Activated naive CD4-positive, alpha-beta T cell treated with anti-CD3 and anti-CD28 coated beads, Interleukin-2, amount 50 U/mL, for 16 hours (primary cell): ENCODE measurements around the gene MYH15.

ENCODE experiments used
- DNase-seq: peaks from one replicate; pipeline ENCODE4 v3.0.0-alpha.2; 2020

Gene MYH15

DNA sequence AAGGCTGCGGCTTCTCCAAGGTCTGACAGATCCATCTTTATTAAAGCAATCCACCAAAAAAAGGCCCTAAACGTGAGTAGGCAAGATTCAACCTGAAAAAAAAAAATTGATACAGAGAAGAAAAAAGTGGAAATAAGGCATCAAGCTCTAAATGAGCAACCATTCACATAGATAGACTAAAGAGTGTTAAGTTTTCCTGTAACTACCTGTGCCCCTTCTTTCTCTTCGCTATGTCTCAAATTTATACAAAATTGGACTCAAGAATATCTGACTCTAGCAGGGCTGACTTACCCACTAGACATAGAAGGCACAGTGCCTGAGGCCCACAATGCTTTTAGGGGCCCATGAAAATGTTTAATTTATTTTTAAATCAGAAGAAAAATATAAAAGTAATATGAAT is at the start of gene MYH15:
Gene MYH15, minus strand, starts transcription at position 101 of the 400 bp plus-strand sequence. Its CDS starts 66 bp downstream, at position 35.
- DNase-seq: no peak

DNA sequence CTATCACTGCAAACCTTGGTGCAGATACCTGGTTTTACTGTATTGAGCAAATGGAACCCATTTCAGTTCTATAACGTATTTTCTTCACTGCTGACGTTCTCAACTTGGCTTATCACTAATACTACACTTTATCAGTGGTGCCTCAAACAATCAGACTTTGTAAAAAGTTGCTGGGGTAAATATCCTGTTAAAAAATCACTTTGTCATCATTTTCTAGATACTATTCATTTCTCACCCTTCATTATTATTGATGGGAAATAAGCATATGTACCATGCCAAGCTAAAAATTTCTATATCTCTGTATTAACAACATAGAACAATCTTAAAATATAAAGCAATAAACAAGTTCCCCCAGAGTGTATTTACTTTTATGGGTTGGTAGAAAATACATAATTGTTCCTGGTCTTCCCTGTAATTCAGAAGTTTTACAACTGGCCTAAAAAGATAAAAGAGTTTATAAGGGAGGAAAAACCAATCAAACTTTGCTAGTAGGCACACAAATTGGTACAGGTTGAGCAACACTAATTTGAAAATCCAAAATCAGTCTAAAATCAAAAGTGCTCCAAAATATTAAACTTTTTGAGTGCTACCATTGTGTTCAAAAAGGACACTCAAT is 45.7 kb upstream of the MYH15 start:
- no peak for DNase-seq

DNA sequence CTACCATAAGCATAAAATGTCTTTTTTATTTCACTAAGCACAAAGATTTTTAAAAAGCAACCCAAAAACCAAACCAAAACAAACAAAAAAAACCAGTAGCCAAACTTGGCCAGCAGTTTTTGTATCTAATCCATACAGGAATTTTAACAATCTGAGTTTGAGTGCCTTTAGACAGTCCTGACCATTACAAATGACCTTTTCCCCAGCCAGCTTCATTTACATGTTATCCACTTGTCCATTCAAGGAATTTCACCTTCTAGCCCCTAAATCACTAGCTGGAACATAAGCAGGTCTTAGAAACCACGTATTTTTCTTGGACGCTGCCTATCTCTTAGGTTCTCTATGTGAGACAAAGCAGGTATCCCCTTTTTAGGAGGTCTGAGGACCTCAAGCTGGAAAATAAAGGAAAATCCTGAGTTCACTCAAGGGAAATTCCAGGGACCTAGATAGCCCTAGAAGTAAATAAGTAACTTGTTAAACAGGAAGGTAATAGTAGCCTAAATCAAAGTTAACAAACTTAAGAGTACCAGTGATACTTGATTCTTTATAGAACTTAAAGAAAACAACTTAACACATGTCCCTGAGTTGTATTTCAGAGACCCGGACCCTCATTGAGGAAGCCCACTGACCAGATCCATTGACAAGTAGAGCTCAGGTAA is 44.6 kb upstream of the MYH15 start:
- no peak for DNase-seq

DNA sequence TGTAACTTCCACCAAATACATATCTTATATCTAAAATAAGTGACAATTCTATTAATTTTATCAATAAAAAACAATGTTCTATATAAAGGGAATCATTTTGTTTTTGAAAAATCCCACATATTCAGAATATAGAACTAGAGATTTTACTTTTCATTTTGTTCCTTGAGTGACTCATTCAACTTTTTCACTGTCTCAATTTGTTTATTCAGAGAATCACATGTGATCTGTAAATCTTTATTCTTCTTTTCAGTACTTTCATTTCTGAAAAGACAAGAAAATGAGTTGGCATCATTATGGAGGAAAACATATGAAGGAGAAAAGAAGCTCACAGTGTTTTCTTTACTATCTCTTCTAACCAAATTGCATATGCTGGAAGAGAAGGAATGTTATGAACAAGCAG is 43.8 kb upstream of the MYH15 start:
- no peak for DNase-seq

DNA sequence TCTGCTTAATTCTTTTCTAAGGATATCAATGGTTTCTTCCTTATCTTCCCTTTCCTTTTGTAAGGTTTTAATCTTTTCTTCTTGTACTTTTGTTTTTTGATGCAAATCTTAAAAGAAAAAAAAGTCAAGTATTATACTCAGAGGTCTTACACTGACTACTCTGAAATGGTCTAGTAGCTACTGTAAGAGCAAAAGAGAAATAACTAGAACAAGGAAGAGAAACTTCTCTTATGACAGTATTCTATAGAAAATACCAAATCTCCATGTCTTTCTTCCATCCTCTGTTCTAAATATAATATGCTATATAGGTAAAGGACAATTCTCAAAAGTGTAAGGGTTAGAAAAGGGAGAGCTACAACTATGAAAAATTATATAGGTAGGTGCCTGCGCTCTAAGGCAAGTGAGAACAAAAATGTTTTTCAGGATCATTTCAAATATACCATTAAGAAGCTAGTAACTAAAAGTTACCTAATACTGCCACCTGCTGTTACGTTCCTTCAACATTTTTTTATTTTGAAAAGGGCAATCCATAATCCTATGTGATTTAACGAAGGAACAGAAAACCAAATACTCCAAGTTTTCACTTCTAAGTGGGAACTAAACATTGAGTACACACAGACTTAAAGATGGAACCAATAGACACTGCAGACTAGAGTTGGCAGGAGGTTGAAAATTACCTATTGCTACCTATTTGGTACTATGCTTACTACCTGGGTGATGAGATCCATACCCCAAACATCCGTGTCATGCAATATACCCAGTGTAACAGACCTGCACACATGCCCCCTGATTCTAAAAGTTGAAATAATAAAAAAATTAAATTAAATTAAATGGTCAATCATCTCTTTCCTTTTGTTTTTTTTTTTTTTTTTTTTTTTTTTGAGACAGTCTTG is 42.1 kb upstream of the MYH15 start:
- no peak for DNase-seq

DNA sequence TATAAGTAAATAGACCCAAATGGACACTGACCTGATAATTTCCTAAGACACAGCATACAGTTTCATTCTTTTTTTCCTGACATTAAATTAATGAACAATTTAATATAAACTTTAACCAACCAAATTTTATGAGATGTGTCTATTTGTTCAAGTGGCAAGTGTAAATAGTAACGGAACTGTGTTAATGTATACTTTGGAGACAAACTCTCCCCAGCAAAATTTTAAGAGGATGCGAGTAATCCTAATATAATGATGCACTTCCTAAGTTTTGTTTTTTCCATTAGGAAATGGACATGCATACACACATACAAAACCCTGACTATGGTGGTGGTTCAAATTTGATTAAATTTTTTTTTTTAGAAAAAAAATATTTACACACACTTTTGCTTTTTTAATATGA is 38.5 kb upstream of the MYH15 start:
- no peak for DNase-seq

DNA sequence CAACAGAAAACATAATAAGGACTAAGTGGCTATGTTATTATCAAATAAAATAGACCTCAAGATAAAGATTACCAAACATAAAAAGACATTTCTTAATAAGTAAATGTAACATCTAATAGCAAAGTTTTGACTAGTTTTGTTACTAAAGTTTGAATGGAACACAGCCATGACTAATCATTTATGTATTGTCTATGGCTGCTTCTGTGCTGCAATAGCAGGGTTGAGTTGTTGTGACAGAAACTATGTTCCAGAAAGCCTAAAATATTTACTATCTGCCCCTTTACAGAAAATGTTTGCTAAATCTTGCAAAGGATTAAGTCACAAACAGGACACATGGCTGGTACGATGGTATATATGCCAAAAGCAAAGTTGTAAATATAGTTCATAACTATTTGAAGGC is 37.9 kb upstream of the MYH15 start:
- no peak for DNase-seq

DNA sequence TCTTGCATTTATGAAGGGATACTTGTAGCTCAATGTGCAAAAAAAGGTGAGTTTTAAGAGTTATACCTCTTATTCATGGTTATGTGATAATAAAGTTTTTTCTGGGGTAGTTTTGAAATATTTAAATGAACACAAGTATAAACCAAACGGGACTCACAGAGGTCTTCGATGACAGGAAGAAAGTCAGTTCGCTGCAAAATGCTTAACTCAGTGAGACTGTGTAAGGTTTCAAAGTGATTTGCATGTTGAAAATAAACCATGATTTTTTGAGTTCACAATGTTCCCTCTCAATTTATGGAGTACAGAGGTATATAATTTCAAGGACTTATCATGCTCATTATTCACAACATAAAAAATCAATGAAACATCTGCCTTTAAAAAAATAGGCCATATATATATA is 36.3 kb upstream of the MYH15 start:
- DNase-seq: no peak

DNA sequence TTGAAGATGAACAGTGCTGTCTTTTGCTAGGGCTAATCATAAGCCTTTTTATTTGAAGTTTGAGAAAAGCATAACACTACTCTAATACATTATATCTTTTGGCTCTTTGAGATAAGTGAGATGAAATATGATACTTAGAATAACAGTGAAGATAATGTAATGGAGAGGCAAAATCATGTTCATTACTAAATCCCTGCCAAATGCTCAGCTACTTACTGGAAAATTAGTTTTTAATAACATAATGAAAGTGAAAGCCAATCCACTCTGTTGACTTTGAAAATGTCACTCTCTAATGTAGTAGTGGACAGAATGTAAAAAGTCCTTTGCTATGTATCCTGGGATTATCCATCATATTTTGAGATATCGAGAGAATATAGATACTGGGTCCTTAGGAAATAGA is 35.9 kb upstream of the MYH15 start:
- DNase-seq: no peak

DNA sequence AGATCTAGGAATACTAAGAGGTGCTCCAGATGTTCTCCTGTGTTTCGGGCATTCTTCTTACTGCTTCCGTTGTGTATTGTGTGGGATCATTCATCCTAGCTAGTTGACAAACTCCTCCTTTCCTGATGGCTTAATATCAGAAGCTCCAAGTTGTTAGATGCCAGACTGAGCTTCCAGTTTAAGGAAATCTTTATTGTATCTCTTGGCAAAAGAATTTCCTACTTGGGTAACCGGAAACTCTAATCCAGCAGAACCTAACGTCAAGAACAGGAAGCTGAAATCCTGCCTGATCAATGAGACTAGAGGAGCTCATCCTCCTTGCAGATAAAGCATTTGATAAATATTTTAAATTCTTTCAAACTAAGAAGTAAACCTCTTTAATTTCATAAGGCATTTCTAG is 27.7 kb upstream of the MYH15 start:
- no peak for DNase-seq

DNA sequence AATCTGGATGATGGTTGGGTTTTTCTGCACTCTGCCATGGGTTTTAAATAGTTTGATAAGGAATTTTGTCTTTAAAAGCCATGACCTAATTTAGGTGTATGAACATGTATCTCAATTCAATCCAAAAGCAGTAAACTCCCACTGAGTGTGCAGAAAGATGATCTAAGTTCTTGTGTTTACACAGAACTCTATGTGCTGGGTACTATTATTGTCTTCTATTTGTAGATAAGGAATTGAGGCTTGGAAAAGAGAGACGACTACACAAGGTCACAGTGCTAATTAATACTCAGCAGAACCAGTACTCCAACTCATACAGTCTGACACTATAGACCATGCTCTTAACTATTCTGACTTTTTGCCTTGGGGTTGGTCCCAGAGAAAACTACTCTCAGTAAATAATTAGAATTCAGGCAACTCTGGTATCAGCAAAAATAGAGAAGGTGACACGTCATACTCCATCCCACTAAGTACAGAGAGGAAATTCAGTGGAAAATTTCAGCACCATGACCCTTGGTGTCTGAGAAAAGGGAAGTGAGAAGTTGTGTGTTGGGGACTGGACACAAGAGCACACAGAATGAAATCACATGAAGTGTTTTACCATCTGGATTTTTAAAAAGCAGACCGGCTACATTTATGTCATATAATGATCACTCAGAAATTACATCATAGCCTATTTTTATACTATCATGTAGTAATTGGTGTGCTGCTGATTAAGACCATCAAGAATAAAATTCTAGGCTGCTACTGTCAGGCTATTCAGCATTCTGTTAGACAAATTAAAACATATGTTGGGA is 18.3 kb upstream of the MYH15 start:
- no peak for DNase-seq

DNA sequence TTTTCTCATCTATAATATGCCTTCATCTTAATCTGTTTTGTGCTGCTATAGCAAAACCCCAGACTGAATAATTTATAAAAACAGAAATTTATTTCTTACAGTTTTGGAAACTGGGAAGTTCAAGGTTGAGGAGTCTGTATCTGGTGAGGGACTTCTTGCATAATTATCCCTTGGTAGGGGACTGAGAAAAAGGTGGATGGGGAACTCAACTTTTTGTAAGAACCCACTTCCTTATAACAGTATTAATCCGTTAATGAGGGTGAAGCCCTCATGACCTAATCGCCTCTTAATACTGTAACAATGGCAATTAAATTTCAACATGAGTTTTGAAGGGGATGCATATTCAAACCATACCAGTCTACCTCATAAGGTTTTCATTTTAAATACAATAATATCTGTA is 17.4 kb upstream of the MYH15 start:
- DNase-seq: no peak

DNA sequence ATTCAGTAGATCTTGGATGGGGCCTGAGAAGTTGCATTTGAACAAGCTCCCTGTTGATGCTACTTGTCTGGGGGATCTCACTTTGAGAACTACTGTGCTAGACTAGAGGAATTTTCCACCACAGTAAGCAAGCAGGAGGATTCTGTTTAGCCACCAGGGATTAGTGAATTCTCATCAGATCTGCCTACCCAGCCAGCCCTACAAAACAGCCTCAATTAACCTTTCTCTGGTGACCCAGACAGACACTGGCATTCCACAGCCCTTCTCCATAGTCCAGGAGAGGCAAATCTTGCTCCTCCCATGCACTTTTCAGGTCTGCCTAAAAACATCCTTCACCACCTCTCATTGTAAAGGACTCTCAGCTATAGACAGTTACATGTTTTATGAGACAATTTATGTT is 16.7 kb upstream of the MYH15 start:
- no peak for DNase-seq

DNA sequence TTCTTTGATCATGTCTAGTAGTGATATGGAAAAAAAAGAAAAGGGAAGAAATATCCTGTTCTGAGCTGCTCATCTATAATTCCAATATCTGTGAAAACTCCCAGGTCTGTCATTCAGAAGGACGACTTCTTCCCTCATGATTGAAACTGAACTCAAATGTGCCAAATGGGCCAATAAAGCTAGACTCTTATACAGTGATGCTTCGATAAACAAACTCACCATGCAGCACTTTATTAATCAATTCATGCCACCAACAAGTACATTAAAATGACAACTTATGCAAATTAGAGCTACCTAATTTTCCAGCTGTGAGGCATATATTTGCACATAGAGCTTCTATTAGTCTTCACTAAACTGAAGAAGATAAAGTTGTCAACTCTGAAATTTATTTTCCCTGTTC is 15.6 kb upstream of the MYH15 start:
- DNase-seq: no peak

DNA sequence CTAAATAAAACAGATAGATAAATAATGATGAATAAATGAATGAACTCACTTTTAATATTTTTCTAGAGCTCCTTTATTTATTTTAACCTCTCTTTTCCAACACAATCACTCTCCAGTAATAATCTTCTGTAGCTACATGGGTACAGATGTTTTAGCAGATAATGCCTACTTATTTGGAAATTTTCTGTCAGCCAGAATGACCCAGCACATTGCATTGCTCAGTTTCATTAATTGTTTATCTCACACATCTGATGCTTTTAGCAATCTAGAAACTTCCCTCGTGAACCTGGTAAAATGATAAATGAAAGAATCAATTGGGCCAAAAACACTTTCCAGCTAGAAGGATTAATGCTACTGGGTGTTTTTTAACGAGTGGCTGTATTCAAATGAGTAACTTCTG is 14.9 kb upstream of the MYH15 start:
- DNase-seq: no peak

DNA sequence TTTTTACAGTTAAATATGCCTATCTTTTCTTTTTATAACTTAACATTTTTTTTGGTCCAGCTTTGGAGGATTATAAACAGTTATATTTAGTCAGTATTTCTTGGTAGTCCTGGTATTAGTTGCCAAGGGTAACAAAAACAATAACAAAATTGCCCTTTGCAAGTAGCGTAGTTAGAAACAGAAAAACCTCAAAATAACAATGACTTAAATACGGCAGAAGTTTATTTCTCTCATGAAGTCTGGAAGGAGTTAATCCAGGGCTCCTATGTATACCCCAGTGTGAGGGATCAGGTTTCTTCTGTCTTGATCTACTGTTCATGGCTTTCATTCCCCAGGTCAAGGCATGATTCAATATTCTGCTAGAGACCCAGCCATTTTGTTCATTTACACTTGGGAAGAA is 14.1 kb upstream of the MYH15 start:
- no peak for DNase-seq

DNA sequence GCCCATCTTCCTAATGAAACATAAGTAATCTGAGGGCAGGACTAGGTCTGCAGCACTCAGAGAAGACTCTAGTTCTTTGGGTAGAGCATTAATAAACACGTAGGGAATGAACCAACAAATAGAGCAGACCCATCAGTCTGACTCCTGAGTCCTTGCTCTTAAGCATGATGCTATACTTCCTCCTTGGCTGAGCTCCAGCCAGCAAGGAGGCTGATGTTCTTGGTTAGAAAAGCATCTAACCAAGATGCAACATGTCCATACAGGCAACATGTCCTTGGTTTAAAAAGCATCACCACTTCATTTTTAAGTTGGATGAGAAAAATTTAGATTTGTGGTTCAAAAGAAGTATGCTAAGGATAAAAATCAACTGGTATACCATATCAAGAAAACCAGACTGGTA is 8.5 kb upstream of the MYH15 start:
- DNase-seq: no peak

DNA sequence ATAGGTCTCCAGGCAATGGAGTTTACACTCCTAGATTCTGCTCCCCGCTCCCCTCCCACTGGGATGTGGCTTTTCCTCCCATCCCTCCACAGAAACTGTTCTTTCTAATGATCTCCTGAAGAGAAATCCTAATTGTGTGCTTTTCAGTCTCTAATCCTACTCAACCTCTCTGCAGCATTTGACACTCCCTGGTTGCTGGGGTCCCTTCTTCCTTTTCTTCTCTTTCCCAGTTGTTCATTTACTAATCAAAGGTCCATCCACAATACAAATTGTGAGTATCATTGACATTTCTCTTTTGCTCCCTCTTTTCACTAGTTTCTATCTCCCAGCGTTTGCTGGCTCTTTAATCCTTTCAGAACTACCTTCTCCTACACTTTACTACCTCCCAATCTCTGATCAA is 6.5 kb upstream of the MYH15 start:
- DNase-seq: no peak

DNA sequence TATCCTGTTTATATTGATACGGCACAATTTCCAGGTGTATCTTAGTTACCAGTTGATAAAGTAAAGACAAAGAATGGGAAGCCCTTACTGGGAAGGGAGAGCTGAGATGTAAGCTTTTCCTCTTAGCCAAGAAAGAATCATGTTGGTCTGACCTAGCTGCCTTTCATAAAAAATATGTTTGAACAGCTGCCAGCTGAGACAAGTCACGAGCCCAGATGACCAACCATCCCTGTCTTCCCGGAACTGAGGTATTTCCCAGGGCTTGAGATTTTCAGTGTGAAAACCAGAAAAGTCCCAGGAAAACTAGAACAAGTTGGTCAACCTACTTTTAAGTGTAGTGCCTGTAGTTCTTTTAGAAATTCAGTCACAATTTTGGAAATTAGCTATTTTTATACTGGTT is 3.6 kb upstream of the MYH15 start:
- DNase-seq: no peak

DNA sequence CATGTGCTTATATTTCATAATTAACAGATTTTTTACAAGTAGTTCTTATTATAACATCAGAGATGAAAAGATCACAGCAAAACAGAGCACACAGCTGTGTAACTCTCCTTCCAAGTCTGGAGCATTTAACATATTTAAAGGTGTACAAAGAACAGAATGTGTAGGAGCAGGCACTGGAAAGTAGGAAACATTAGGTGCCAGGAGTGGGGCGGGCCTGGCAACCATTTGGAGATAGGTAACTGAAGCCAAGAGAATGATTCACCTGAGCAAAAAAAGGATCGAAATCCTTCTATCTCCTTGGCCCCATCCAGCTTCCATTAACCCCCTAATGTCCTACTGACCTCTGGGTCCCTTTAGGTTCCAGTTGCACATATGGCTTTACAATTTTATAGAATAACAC is 2.3 kb upstream of the MYH15 start:
- DNase-seq: no peak

DNA sequence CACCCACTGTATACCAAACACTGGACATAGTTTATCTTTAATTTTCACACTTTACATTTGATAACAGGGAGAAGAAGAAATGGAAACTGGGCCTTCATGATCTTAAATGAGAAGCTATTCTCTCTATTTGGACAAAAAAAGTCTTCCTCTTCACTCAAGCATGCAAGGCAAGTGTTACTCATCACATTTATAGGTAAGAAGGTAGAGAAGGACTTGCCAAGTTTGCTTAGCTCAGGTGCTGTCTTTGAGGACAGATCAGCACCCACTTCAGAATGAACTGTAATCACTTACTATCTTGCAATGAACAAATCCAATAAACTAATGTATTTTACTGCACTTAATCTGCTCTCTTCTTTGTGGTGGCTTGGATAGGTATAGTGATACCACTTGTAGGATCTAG is 1.1 kb upstream of the MYH15 start:
- DNase-seq: no peak

DNA sequence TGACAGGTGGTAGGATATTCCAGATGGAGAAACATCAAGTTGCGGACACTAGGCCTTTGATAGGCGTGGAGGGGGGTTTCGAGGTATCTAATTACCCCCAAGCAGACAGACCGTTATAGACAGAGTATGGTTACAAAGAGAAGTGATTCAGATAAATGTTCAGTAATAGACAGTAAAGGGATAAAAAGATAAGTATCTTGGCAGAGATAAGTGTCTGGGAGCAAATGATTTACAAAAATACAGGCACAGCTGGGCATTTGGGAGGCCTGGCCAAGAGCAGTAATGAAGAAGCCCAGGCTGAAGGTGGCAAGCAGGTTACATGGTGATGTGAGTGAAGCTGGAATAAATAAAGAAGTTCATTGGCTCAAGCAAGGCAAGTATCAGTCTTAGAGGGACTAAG is 659 bp upstream of the MYH15 start:
- no peak for DNase-seq

DNA sequence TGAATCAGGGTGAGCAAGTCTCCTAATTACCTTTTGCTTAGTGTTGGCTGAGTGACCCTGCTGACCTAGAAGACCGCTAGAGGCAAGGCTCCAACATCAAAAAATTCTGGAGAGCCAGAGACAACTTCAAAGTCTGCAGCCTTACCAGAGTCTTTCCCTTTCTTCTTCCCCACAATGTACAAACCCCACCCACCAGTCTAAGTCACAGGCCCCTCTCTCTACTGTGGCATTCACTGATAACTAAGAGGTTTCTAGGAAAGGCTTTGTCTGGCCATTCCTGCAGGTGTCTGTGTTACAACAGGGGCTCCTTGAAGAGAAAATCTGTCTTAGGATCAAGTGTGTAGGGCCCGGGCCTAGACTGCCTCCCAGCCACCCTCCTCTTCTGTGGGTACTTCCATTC is 525 bp downstream of the MYH15 start:
- DNase-seq: no peak
